ENCODE results near the gene DNM1.

The DNM1 gene

GRCh38 chr9:128178806-128179431 lies 24.3 kb upstream of the DNM1 start:
- no peak for DNase-seq

GRCh38 chr9:128180001-128180400 lies 23.2 kb upstream of the DNM1 start:
- no peak for DNase-seq

DNA sequence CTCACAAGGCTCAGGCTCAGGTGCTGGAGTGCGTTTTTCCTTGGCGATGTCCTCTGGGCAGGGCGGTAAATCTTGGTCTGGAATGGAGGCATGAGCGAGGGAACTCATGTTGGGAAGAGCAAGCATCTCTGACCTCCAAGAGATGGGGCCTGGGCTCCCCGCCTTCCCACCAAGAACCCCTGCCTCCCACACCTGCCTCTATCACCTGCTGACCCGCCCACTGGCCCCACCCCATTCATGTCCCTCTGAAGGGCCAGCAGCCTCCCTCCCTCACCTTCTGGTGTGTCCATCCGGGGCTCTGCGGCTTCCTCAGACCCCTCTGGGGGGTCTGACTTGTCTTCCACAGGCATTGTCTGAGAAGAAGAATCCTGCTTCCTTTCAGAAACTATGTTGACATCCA lies 22.7 kb upstream of the DNM1 start:
- DNase-seq, result no peak

DNA sequence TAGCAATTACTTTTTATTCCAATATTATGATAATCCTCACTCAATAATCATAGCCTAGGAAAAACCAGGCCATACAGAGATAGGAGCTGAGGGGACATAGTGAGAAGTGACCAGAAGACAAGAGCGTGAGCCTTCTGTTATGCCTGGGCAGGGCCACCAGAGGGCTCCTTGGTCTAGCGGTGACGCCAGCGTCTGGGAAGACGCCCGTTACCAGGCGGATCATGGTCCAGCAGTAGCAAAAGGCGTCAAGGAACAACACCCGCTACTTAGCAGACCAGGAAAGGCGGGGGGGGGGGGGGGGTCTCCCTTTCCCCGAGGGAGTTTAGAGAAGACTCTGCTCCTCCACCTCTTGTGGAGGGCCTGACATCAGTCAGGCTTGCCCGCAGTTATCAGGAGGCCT lies 21.7 kb upstream of the DNM1 start:
- peak; percentile 3 for DNase-seq

DNA sequence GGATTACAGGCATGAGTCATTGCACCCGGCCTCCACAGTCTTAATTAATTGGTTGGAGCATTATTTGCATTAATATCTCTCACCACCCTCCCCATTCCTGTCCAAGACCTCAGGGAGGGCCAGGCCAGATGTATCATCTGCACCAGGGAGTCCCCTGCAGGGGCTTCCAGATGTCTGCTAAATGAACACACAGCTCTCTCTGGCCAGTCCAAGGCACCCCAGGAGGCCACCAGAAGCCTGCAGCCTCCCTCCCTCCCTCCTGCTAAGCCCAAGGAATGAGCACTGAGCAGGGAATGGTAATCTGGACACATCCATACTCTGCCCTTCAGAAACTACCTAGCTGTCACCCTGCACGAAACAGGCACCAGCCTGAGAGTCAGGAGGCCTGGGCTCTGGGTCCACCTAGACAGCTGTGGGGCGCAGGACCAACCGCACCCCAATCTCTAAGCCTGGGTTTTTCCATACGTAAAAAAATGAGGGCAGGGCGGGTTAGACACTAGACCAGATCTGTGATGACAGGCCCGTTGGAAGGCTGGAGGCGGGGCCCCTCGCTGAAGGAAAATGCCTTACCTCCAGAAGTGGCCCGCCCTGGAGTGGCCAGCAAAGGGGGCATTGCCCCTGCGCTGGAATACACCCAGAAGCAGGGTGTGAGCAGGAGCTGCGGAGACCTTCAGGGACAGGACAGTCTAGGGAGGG lies 20.1 kb upstream of the DNM1 start:
- no peak for DNase-seq

GRCh38 chr9:128185979-128186965 lies 16.9 kb upstream of the DNM1 start:
- DNase-seq, result no peak

DNA sequence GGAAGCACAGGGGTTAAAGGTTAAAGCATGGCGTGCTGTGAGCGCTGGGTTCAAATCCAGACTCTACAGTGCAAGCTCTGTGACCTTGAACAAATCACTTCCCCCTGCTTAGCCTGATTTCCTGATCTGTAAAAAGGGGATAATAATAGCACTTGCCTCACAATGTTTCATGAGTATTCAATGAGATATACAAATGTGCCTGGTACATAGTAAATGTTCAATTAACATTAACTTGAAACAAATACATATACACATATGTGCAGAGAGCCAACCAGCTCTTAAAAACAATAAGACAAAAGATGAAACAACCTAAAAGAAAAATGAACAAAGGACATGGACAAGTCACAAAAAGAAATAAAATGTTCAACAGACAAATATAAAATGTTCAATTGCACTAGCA lies 15.8 kb upstream of the DNM1 start:
- DNase-seq, result no peak

DNA sequence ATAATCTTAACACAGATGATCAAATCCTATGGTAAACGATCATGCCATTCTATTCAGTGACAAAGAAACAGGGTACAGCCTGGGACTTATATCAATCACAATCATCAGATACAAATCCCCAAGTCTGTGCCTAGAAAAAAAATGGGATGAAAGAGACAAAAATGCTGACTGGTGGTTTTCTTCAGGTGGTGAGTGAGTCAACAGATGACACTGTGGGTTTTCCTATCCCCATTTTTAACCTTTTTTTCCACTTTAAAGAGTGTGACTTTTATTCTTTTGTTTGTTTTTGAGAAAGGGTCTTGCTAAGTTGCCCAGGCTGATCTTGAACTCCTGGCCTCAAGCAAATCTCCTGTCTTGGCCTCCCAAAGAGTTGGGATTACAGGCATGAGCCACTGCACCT lies 15.0 kb upstream of the DNM1 start:
- DNase-seq, result no peak

DNA sequence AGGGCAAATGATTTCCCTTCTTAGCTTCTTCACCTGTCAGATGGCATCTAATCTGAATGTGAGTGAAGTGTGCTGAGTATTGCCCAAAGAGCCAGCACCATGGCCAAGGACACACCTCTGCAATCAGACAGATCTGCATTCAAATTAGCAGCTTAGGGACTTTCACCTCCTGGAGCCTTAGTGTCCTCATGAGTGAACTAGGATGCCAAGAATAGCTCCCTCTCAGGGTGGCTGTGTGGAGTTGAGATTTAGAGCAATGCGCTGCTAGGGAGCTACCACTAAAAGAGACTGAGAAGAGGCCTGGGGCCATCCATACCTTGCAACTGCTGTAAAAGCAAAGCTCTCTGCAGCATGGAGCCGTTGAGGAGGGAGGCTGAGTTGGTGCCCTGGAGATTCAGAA lies 13.2 kb upstream of the DNM1 start:
- DNase-seq, result no peak

- peak; percentile 40 for DNase-seq
These were observed 12.4 kb upstream of the DNM1 start for GRCh38 chr9:128190516-128191405.

DNA sequence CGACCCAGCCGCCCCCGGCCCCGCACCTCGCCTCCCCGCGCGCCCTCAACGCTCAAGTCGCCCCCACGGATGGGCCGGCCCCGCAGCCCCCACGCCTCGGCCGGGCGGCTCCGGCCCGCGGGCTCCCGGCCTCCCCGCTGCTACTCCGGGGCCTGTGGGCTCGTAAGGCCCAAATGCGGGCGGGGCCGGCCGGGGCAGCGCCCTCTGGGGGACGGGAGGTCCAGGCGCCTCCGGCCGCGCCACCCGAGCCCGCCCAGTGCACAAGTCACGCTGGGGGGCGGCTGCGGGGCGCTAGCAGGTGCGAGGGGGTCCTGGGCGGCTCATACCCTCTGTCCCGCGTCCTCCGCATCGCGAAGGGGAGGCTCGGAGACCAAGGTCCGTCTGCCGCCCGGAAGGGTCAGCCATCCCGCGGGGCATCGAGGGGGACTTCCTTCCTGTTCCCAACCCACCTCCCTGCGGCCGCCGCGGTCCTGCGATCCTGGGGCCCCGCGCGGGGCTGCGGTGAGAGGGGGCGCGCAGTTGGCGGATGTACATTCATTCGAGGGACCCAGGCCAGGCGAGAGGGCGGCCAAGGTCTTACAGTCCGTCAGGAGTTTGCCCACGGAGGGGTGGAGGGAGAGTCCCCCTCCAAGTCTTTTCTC lies 11.7 kb upstream of the DNM1 start, which contains the start of gene CIZ1:
Gene CIZ1 (minus strand): TSS at position 167 of the 641 bp plus-strand sequence. CDS start 715 bp downstream, outside the sequence.
- DNase-seq, result peak; percentile 87

DNA sequence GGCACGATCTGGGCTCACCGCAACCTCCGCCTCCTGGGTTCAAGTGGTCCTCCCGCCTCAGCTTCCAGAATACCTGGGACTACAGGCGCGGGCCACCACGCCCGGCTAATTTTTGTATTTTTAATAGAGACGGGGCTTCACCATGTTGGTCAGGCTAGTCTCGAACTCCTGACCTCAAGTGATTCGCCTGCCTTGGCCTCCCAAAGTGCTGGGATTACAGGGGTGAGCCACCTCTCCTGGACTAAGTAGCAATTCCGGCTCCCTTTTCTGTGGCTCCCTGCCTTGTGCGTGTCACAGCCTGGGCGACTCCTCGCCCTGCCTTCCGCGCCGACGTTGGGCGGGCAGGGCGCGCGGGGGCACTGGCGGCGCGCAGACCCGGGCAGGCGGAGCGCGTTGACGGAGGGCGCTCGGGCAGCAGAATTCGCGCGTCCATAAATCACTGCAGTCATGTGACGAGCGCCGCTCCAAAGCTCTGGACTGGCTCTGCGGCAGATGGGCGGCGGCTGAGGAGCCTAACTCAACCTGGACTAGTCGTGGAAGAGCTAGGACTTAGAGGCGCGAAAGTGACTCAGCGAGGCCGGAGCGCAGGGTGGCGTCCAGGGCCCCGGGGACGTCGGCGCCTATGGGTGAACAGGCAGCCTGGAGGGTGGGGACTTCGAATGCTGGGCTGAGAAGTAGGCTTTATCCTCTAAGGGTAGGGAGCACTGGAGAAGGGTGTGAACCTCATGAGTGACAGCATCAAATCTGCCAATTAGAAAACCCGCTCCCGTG lies 10.4 kb upstream of the DNM1 start:
- DNase-seq, result no peak

DNA sequence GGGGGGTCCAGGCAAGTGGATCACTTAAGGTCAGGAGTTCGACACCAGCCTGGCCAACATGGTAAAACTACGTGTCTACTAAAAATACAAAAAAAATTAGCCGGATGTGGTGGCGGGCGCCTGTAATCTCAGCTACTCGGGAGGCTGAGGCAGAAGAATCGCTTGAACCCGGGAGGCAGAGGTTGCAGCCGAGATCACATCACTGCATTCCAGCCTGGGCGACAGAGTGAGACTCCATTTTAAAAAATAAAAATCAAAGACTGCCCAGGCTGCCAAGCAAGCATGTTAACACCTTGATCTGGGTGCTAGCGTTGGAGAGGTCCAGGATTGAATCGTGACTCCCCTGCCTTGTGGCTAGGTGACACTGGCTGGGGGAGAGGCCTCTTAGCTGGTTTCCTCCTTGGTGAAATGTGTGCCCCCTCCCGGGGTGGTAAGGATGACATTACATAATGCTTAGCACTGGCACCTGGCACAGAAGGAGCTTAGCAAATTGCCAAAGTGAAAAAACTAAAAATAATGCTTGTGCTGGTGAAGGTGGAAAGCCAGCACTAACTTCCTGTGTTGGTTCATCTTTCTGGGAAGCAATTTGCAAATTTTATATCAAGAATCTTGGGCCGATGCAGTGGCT lies 9.6 kb upstream of the DNM1 start:
- DNase-seq, result no peak

DNA sequence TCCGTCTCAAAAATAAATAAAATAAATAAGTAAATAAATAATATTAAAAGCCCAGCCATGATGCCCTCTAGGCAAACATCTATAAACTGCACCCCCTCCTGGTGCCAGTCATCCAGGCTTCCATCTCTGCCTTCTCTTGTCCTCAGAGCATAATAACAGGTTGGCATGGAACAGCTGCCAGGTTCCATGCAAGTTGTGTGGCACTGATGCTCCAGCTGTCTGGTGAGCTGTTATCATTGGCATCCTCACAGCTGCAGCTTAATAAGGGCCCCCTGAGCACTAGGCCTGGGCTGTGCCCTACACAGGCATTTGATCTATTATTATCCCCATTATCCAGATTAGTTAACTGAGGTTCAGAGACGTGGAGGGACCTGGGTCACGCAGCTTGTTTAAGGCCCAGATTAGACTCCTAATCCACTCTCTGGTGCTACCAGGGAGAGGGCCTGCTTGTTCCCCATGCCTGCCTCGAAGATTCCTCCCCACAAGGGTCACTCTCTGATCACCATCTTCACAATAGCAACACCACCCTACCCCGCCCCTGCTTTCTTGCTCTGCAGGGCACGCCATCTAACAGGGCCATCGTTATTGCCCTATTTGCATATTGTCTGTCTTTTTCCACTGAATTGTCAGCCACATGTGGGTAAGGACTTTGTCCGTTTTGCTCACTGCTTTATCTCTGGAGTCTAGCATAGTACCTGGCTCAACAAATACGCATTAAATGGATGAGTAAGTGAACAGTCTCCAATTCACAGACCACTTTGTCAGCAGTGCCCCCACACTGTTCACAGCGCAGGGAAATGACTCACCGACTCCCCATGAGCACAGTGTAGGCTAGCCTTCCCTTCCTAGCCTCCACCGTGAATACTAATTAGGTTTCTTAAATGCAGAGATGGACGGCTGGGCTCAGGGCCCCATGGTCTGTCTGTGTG lies 1.5 kb upstream of the DNM1 start:
- no peak for DNase-seq

DNA sequence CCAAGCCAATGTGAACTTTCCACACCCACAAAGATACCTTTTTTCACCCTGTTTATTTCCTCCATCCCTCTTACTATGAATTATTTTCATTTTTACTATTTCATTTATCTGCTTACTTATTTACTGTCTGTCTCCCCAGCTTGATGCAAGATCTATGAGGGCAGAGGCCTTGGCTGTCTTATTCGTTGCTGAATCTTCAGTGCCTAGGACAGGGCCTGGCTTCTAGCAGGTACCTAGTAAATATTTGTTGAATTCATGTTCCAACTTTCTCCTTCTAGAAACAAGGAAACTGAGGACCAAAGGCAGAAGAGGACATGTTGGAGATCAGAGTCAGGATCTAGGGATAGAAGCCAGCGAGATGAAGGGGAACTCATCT lies 543 bp upstream of the DNM1 start:
- DNase-seq, result no peak

- peak; percentile 75 for DNase-seq
These were observed 750 bp downstream of the DNM1 start for GRCh38 chr9:128203707-128204551.

DNA sequence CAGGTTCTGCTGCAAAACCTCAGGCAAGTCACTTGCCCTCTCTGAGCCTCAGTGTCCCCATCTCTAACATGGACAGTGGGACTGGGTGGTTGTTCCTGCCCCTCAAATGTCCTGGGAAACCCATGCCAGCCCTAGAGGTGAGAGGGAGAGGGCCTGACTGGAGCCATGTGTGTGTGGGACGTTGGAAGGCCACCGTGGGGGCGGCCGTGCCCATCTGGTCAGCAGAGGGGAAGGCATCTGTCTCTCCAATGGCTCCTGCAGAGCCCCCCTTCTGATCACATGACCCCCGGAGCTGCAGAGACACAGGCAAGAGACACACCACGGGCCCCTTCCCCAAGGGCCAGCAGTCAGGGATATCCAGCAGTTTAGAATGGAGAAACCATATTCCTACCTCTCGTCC lies 1.7 kb downstream of the DNM1 start:
- no peak for DNase-seq

- DNase-seq, result no peak
These were observed 2.2 kb downstream of the DNM1 start for GRCh38 chr9:128205296-128205944.

Data from OCI-M1 (cell line).